Measurements from ENCODE around the gene CCNK.

- no peak for TF ChIP-seq CTCF (IDR thresholded peaks at IDR 0.05)
- TF ChIP-seq POLR2A (IDR thresholded peaks at IDR 0.05), result no peak
Measured at GRCh38 chr14:99542566-99542965, 61.4 kb downstream of the CCNK start.

Measured in uterus (tissue), 2 donors.